ENCODE data around the gene GMDS.

Gene GMDS

DNA sequence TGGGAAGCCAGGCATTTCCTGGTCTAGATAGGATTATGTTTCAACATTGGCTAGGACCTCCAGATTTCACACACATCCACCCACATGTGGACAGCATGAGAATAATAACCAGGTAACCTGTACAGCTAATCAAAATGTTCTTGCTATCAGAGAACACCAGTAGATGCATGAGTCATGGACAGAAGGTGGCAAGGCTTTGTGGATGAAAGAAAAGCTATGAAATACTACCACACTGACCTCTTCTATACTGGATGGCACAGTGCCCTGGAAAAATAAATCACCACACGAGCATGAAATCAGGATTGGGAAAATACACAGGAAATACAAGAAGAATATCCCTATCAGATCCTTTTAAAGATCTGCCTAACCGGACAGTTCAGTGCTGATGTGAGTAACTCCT lies 113.0 kb downstream of the GMDS start:
- no peak for DNase-seq

DNA sequence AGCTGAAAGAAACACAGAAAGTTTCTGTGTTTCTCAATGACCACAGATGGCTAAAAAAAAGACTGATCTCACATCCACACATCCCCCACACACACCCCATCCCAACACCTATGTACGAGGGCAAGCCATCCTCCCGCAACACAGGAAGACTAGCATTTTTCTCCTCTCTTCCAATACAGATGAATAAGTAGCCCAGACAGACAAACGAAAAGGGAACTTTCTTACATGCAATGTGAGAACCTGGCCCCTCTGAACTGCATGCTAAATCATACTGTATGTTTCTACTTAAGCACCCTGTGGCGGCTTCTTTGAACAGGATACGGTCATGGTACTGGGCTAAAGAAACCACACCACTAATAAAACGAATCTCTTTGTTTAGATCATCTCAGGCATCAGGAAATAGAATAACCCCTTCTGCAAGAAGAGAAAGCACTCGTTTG lies 116.2 kb downstream of the GMDS start:
- no peak for DNase-seq

DNA sequence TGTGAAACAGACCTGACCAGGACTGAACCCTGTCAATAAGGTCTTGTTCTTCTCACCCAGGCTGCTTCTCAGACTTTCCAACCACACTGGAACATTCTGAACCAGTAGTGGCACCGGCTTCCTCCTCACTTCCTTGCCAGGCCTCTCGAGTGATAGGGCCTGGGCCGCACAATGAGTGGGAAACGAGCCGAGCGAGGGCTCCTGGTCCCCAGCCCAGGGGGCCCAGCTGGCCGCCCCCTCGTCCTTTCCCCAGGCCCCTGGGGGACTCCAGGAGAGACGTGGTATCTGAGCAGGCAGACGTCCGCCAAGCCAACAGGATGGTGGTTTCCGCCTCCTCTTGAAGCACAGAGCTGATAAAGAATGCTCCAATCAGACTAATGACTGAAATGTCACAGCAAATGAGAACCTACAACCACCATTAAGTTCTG lies 117.9 kb downstream of the GMDS start:
- peak; percentile 17 for DNase-seq

GRCh38 chr6:2126351-2126750 lies 119.1 kb downstream of the GMDS start:
- no peak for DNase-seq

DNA sequence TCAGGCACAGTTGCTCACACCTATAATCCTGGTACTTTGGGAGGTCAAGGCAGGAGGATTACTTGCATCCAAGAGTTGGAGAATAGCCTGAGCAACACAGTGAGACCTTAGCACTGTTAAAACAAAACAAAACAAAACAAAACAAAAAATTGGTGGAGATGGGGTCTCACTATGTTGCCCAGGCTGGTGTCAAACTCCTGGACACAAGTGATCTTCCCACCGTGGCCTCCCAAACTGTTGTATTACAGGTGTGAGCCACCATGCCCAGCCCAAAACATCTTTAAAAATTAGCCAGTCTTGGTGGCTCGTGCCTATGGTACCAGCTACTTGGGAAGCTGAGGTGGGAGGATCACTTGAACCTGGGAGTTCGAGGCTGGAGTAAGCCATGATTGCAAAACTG lies 120.2 kb downstream of the GMDS start:
- no peak for DNase-seq

GRCh38 chr6:2124260-2124709 lies 121.1 kb downstream of the GMDS start:
- no peak for DNase-seq

GRCh38 chr6:2120912-2121311 lies 124.5 kb downstream of the GMDS start:
- no peak for DNase-seq

DNA sequence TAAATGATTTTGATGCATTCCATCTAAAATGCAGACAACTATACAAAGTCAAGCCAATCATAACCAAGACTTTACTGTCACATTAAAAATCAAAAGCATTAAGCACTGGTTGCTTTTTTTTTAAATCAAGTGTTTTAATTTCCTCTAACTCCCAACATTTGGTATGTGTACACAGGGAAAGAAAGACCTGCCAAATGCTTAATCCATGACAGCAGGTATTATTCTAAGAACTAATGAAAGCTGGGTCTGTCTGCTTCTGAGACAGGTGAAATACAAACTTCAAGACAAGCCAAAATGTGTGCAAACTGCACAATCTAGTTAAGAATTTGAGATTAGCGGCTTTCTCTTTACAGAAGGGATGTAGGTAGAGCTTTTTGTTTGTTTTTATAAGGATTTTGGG lies 126.1 kb downstream of the GMDS start:
- DNase-seq = no peak

GRCh38 chr6:2118136-2118535 lies 127.3 kb downstream of the GMDS start:
- DNase-seq = no peak

GRCh38 chr6:2117447-2117846 lies 128.0 kb downstream of the GMDS start:
- DNase-seq = no peak

DNA sequence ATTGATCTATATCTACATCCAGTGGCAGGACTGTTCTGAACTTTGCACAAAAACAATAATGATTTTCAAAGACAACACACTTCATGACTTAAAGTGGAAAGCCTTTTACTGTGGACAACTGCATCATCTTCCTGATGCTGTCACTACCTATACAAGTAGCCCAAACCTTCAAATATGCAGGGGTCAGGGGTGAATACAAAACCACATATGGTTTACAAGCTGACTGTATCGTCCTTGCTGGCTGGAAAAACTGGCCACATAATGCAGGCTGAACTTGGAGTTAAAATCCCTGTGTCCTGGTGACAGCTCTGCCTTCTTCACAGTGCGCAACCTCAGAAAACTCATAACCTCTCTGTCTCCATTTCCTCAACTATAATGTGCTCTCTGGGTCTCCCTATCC lies 128.9 kb downstream of the GMDS start:
- DNase-seq = no peak

DNA sequence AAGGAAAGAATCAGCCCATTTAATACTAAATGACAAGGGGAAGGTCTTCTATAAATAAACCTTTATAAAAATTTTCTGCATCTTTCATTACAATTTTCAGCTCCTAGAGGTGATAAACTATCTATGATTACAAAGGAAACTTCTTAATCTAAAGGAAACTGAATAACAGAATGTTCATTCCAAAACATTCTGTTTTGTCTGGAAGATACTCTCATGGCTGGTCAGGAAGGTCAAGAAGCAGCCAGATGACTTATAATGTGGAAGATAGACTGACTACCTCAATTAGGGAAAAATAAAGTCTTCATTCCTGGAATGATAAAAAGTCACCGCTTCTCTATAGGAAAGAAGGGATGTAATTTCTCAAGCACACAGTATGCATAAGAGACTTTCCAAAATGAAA lies 131.3 kb downstream of the GMDS start:
- no peak for DNase-seq

DNA sequence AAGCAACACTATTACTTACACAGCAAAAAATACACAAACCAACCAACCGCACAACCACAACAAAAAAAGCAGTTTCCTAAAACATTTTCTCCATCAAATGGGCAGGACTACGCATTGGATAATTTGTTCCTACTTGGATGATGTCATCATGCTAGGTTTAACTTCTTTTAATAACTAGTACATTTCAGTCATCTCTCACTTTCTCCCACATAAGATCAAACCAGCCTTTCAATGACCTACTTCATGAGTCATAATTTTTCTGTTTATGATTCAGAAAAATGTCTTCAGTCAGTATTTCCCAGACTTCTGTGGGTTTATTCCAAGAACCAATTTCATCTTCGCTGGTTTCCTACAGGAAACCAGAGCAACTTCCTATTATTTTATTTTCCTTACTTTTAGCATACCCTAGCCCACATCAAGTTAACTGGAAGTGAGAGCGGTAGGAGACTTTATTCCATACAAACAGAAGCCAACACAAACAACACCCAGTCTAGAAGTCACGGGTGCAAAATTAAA lies 134.2 kb downstream of the GMDS start:
- DNase-seq = no peak

DNA sequence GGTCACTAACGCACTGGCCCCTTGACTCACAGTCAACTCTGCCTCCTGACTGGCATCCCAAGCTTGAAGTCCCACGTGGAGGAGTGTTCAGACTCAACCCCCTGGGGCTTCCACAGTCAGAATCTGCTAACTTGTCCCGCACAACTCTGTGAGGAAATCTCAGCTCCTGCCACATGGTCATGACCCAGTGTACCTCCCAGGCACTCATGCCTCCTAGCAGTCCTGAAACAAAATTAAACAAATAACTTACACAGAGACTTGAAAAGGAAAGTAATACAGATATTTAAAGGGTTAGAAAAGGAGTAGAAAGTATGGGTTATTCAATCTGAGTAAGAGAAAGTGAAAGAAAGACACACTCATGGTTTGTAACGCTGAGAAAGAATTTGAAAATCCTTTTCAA lies 134.9 kb downstream of the GMDS start:
- no peak for DNase-seq

DNA sequence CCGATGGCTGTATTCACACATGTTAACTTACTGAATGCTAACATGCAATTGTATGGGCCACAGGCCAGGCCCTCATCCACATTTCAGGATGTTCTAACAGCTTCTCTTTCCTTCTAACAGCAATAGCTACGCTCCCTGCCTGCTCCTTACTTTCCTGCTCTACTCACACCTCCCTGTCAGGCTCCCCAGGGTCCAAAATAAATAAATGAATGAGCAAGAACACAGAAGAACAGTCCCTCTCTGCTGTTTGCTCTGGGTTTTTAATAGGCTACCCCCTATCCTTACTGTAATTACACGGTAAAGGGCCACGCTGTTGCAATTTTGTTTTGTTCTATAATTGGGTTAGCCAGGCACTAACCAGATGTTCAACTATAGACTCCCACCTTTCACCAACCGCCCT lies 135.6 kb downstream of the GMDS start:
- no peak for DNase-seq

DNA sequence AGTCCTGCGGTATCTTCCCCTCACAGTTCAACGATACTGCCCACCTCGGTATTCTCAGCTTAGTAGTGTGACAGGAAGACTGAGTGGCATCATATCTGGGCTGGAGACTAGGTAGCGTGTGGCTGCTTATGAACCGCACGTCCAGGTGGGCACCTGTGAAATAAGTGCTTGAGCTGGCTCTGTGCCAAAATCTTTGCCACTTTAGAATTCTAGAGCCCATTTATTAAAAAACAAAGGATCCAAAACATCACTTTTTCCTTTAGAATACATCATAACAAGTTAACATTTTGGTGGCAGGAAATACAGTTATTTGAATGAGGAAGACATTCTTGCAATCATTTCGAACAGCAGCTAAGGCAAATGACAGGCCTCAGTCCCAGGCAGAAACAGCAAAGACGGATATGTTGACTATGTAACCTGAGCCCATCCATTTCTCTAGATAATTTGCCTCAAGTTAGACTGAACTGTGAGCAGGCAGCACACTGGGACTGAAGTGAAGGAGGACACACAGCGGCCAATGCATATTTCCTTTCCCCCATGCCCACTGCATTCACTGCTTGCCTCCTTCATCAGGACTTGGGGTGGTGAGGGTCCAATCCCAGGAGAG lies 136.6 kb downstream of the GMDS start:
- no peak for DNase-seq

DNA sequence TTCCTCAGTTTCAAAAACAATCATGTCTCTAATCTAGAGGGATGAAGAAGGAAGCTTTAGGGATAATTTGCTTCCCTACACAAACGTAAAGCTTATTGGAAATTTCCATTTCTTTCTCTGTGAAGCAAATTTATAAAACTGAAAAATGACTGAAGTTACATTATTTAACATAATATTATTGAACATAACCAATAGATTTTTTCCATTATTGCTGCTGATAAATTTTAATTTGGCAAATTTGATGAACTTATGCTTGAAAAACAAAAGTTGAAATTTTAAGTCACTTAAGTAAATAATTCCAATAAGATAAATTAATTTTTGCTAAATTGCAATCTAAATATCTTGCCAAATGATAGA lies 140.9 kb downstream of the GMDS start:
- DNase-seq = no peak

GRCh38 chr6:2103765-2104523 lies 141.5 kb downstream of the GMDS start:
- no peak for DNase-seq

DNA sequence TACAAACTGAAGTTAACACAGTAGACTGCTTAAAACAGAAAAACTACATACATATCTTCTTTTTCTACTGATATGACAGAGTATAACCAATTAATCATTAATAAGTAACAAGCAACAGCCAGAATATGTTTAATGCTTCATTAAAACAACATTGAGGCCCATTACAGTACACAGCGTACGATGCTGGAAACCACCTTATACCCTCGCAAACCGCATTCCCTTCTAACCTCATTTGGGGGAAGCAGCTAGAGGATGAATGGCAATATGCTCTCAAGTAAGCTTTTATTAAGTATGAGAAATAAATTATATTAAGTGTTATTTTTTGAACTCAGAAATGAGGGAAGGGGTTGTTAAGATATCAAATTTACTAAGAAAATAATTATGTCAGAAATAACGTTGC lies 142.4 kb downstream of the GMDS start:
- DNase-seq = no peak

- no peak for DNase-seq
Measured at GRCh38 chr6:2102316-2102883, 143.0 kb downstream of the GMDS start.

- DNase-seq = no peak
Measured at GRCh38 chr6:2101213-2101612, 144.2 kb downstream of the GMDS start.

- no peak for DNase-seq
Measured at GRCh38 chr6:2099870-2100269, 145.5 kb downstream of the GMDS start.

DNA sequence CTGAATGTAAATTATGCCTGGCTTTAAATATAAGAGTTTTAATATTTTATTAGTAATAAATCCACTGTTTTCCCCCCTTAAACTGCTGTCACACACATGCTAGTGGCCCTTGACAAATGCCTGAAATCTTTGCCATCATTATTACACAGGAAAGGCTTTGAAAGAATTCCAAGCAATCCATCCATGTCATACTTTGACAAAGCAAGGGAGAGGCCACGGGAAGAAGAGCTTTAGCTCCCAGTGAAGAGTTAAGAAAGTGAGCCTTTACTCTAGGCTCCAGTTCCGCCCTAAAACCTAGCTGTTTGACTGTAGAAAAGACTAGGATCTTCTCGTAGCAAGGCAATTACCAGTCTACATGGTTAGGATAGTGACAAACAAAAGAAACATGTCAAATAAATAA lies 147.9 kb downstream of the GMDS start:
- DNase-seq = no peak

- DNase-seq = no peak
Measured at GRCh38 chr6:2094642-2095041, 150.8 kb downstream of the GMDS start.
